Neural progenitor cell (in vitro differentiated cells): ENCODE data around the gene ST3GAL4. TPM values are rescaled to one million over a fixed set of nuclear protein-coding genes. Genes with fewer than 3 reads are reported as not detected.

Experiments used
- DNase-seq: peaks from one replicate; pipeline ENCODE4 v3.0.0-alpha.2; 2016; ENCODE audit warnings: low spot score
- H2AFZ ChIP-seq: fragments of 200-600 bp; sonication (generic); replicated peaks from 2 replicates; pipeline ENCODE4 v1.6.1; 2016; ENCODE audit warnings: antibody characterized with exemption
- H3F3A ChIP-seq: fragments of 200-600 bp; sonication (generic); 2 replicates; pipeline ENCODE4 v1.6.1; 2016; ENCODE audit warnings: antibody characterized with exemption, low read depth
- H3K27ac ChIP-seq: fragments of 200-600 bp; sonication (generic); 2 replicates; pipeline ENCODE4 v1.5.1; 2016; ENCODE audit warnings: mild to moderate bottlenecking
- H3K27me3 ChIP-seq: fragments of 200-600 bp; sonication (generic); 2 replicates; pipeline ENCODE4 v1.6.1; 2016; ENCODE audit warnings: mild to moderate bottlenecking, moderate library complexity
- H3K36me3 ChIP-seq: fragments of 200-600 bp; sonication (generic); 2 replicates; pipeline ENCODE4 v1.5.1; 2016
- H3K4me1 ChIP-seq: fragments of 200-600 bp; sonication (generic); 2 replicates; pipeline ENCODE4 v1.6.1; 2016; ENCODE audit warnings: mixed run types
- H3K4me2 ChIP-seq: fragments of 200-600 bp; sonication (generic); 2 replicates; pipeline ENCODE4 v1.6.1; 2016
- H3K4me3 ChIP-seq: fragments of 200-600 bp; sonication (generic); 2 replicates; pipeline ENCODE4 v1.5.1; 2016
- H3K79me2 ChIP-seq: fragments of 200-600 bp; sonication (generic); 2 replicates; pipeline ENCODE4 v1.6.1; 2016; ENCODE audit warnings: low read depth
- H3K9ac ChIP-seq: fragments of 200-600 bp; sonication (generic); 2 replicates; pipeline ENCODE4 v1.6.1; 2016
- H3K9me3 ChIP-seq: fragments of 200-600 bp; sonication (generic); 2 replicates; pipeline ENCODE4 v1.5.1; 2016; ENCODE audit warnings: low read depth
- H4K20me1 ChIP-seq: fragments of 200-600 bp; sonication (generic); 2 replicates; pipeline ENCODE4 v1.6.1; 2016; ENCODE audit warnings: low read depth
- H3K27ac Mint-ChIP-seq: 3 replicates; pipeline ENCODE4 v1.8.0; 2021; ENCODE audit warnings: mixed read lengths
- H3K27me3 Mint-ChIP-seq: 2 replicates; pipeline ENCODE4 v1.8.0; 2022; ENCODE audit warnings: low read depth, mild to moderate bottlenecking, inconsistent platforms, moderate library complexity, mixed read lengths; ENCODE audit not compliant: insufficient read depth
- H3K36me3 Mint-ChIP-seq: 3 replicates; pipeline ENCODE4 v1.8.0; 2021; ENCODE audit warnings: mixed read lengths
- H3K4me1 Mint-ChIP-seq: 3 replicates; pipeline ENCODE4 v1.8.0; 2021; ENCODE audit warnings: mixed read lengths
- H3K4me3 Mint-ChIP-seq: 3 replicates; pipeline ENCODE4 v1.8.0; 2021; ENCODE audit warnings: mild to moderate bottlenecking, moderate library complexity, mixed read lengths
- H3K9me3 Mint-ChIP-seq: 3 replicates; pipeline ENCODE4 v1.8.0; 2020; ENCODE audit warnings: mixed read lengths
- CTCF ChIP-seq: fragments of 200-600 bp; sonication (generic); IDR thresholded peaks from 2 replicates; pipeline ENCODE4 v1.5.1; 2017; ENCODE audit warnings: antibody characterized with exemption, mild to moderate bottlenecking
- EZH2 ChIP-seq: fragments of 200-600 bp; sonication (generic); IDR thresholded peaks from 2 replicates; pipeline ENCODE4 v1.6.1; 2017; ENCODE audit warnings: antibody characterized with exemption, mild to moderate bottlenecking, moderate library complexity
- EZH2phosphoT487 ChIP-seq: fragments of 200-600 bp; sonication (generic); IDR thresholded peaks from 2 replicates; pipeline ENCODE4 v1.6.1; 2017; ENCODE audit warnings: antibody characterized with exemption
- total RNA-seq: library from RNA; depleted of rRNA; stranded (reverse); fragments of >200 nt; gene quantifications from 2 replicates; pipeline ENCODE4 v1.2.3, GENCODE V29; 2015; ENCODE audit warnings: low replicate concordance

Gene ST3GAL4
- total RNA-seq, 1 donor from 2014 or later, result 13.0 TPM

GRCh38 chr11:126331286-126331685 lies 24.2 kb upstream of the ST3GAL4 start:
- Histone ChIP-seq H3K36me3 (no peaks in the 10 kb centered on the region), H3K27ac (no peak overlapping the region), H3K9ac (no peak overlapping the region), H3K79me2 (no peaks in the 10 kb centered on the region), H3F3A (no peaks in the 10 kb centered on the region), H3K9me3 (no peaks in the 10 kb centered on the region), H3K27me3 (no peaks in the 10 kb centered on the region), H4K20me1 (no peaks in the 10 kb centered on the region), H3K4me2 (no peak overlapping the region), H3K4me3 (no peak overlapping the region), H3K4me1 (peaks cover 2% of the 10 kb centered on the region), H2AFZ (no peak overlapping the region)
- Mint-ChIP-seq H3K27me3 (peaks cover 6% of the 10 kb centered on the region), H3K27ac (no peak overlapping the region), H3K4me3 (no peak overlapping the region), H3K36me3 (peaks cover 6% of the 10 kb centered on the region), H3K9me3 (no peaks in the 10 kb centered on the region), H3K4me1 (peaks cover 23% of the 10 kb centered on the region)
- no peak for DNase-seq
- TF ChIP-seq CTCF, result no peak
- TF ChIP-seq EZH2, result no peak
- no peak for TF ChIP-seq EZH2phosphoT487

- Histone ChIP-seq H3K9me3 (no peaks in the 10 kb centered on the region), H3K36me3 (no peaks in the 10 kb centered on the region), H3K27ac (no peak overlapping the region), H2AFZ (no peak overlapping the region), H3K4me3 (no peak overlapping the region), H3F3A (no peaks in the 10 kb centered on the region), H3K9ac (no peak overlapping the region), H4K20me1 (no peaks in the 10 kb centered on the region), H3K4me2 (no peak overlapping the region), H3K27me3 (no peaks in the 10 kb centered on the region), H3K4me1 (peaks cover 7% of the 10 kb centered on the region), H3K79me2 (no peaks in the 10 kb centered on the region)
- H3K4me1 Mint-ChIP-seq, result peaks cover 25% of the 10 kb centered on the region
- TF ChIP-seq EZH2 (no peak), CTCF (no peak), EZH2phosphoT487 (no peak)
- H3K9me3 Mint-ChIP-seq, result no peaks in the 10 kb centered on the region
- H3K4me3 Mint-ChIP-seq, result no peak overlapping the region
- no peak for DNase-seq
- peak overlapping the region; percentile 65 for H3K27ac Mint-ChIP-seq
- peaks cover 6% of the 10 kb centered on the region for H3K27me3 Mint-ChIP-seq
- H3K36me3 Mint-ChIP-seq, result peaks cover 6% of the 10 kb centered on the region
Measured at GRCh38 chr11:126332221-126332711, 23.2 kb upstream of the ST3GAL4 start.

- Histone ChIP-seq H4K20me1 (no peaks in the 10 kb centered on the region), H3K79me2 (no peaks in the 10 kb centered on the region), H3K9me3 (no peaks in the 10 kb centered on the region), H2AFZ (no peak overlapping the region), H3F3A (no peaks in the 10 kb centered on the region), H3K4me1 (peaks cover 7% of the 10 kb centered on the region), H3K4me3 (no peak overlapping the region), H3K4me2 (no peak overlapping the region), H3K27me3 (no peaks in the 10 kb centered on the region), H3K9ac (no peak overlapping the region), H3K36me3 (no peaks in the 10 kb centered on the region), H3K27ac (no peak overlapping the region)
- H3K9me3 Mint-ChIP-seq, result no peaks in the 10 kb centered on the region
- H3K36me3 Mint-ChIP-seq, result peaks cover 4% of the 10 kb centered on the region
- TF ChIP-seq EZH2, result no peak
- no peak for TF ChIP-seq EZH2phosphoT487
- TF ChIP-seq CTCF, result no peak
- H3K27ac Mint-ChIP-seq, result peak overlapping the region; percentile 17
- H3K4me3 Mint-ChIP-seq, result no peak overlapping the region
- DNase-seq, result no peak
- H3K4me1 Mint-ChIP-seq, result peaks cover 19% of the 10 kb centered on the region
- H3K27me3 Mint-ChIP-seq, result peaks cover 6% of the 10 kb centered on the region
Measured at GRCh38 chr11:126333142-126333541, 22.3 kb upstream of the ST3GAL4 start.
